Sigmoid colon (tissue), 4 donors: ENCODE measurements around the gene UBL7.

Experiments
- EP300 ChIP-seq, 4 donors: sonication (generic); formaldehyde crosslinking; IDR thresholded peaks; one replicate each; pipeline ENCODE4 v1.6.1; 2017; ENCODE audit warnings: antibody characterized with exemption in 4 of 4
- POLR2A ChIP-seq, 2 donors: fragments of 450-650 bp; IDR thresholded peaks; one replicate each; pipeline ENCODE4 v1.6.1; 2016; ENCODE audit warnings: antibody characterized with exemption in 2 of 2, mild to moderate bottlenecking in 2 of 2, moderate library complexity in 2 of 2
- POLR2AphosphoS5 ChIP-seq, 4 donors: sonication (generic); formaldehyde crosslinking; IDR thresholded peaks; one replicate each; pipeline ENCODE4 v1.6.1; 2017; ENCODE audit warnings: antibody characterized with exemption in 4 of 4
- TF ChIP-seq, protein P1 (sequence below), 4 experiments: fragments of 450-650 bp in 3 of 4; fragments of 200-600 bp in 1 of 4; IDR thresholded peaks; one replicate each; pipeline ENCODE4 v1.5.1; 2016 to 2019; ENCODE audit warnings: antibody characterized with exemption in 4 of 4, mild to moderate bottlenecking in 3 of 4, moderate library complexity in 2 of 4

DNA sequence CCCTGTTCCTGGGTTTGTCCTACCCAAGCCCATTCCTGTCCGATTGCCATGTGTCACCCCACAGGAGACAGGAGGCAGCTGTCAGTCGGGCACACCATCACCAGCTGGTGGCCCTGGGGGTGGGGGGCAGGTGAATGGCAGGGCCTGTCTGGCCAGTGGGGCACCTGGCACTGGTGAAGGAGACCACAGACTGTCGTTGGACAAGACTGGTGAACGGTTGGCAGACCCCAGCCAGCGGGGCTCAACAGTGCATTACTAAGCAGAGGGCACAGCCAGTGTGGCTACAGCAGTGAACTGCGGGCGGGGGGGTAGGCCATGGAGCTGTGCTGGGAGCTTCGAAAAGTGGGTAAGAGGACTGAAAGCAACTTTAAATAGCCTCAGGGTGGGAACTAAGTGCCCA is 29.3 kb downstream of the UBL7 start:
- TF ChIP-seq, protein P1, sequence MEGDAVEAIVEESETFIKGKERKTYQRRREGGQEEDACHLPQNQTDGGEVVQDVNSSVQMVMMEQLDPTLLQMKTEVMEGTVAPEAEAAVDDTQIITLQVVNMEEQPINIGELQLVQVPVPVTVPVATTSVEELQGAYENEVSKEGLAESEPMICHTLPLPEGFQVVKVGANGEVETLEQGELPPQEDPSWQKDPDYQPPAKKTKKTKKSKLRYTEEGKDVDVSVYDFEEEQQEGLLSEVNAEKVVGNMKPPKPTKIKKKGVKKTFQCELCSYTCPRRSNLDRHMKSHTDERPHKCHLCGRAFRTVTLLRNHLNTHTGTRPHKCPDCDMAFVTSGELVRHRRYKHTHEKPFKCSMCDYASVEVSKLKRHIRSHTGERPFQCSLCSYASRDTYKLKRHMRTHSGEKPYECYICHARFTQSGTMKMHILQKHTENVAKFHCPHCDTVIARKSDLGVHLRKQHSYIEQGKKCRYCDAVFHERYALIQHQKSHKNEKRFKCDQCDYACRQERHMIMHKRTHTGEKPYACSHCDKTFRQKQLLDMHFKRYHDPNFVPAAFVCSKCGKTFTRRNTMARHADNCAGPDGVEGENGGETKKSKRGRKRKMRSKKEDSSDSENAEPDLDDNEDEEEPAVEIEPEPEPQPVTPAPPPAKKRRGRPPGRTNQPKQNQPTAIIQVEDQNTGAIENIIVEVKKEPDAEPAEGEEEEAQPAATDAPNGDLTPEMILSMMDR (IDR thresholded peaks at IDR 0.05): no peak
- no peak for TF ChIP-seq EP300 (IDR thresholded peaks at IDR 0.05)
- no peak for TF ChIP-seq POLR2A (IDR thresholded peaks at IDR 0.05)
- TF ChIP-seq POLR2AphosphoS5 (IDR thresholded peaks at IDR 0.05): no peak
